Measurements from ENCODE around the gene IL10RA.

DNA sequence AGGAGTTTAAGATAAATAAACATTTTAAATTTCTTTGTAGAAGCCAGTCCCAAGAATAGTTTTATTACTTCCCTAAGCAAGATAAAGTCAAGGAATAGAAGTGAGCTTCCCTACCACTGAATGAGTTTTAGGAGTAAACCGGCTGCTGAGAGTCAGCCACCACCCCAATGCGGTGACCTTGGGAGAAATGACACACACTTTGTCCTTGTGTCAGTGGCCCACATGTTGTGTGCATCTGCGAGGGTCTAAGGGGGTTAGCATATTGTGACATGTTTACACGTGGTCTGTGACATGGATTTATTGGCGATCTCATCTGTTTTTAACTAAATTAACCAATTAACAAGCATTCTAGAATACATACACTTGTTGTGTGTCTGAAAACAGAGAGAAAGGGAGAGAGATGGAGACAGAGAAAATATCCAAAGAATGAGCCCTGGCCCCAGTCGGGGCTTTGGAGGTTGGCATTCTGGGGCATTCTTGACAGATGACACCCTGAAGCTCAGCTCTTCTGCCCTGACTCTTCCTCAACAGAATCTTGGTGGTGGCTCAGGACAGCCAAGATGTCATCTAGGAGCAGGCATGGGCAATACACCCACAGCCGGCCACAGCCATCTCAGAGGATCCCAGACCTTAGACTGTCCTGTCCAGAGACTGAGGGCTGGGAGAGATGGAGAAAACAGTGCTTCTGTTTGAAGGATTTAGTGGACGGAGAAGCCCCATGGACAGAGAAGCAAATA is 60.9 kb downstream of the IL10RA start:
- TF ChIP-seq POLR2A (IDR thresholded peaks at IDR 0.05) (no peak), CTCF (IDR thresholded peaks at IDR 0.05 in 4 of 5, conservative IDR thresholded peaks at IDR 0.05 in 1 of 5) (no peak)

All from gastrocnemius medialis (tissue), 4 donors.